B cell (primary cell): ENCODE results near the gene SPECC1L. TPM values are rescaled to one million over a fixed set of nuclear protein-coding genes. Genes with fewer than 3 reads are reported as not detected.

Experiments used
- ATAC-seq: fragments of 200-7000 bp; cut with Tn5 transposase; one replicate; pipeline ENCODE4 v1.10.0; 2021; ENCODE audit warnings: low read depth, mild to moderate bottlenecking, moderate number of reproducible peaks, moderate library complexity
- CTCF ChIA-PET: fragments of 350-600 bp; sonication (Branson Sonifier 250); formaldehyde crosslinking; loops from one replicate; lab custom pipeline; 2021; ENCODE audit warnings: antibody characterized with exemption, inconsistent platforms; lab: Charles Lee
- POLR2A ChIA-PET: fragments of 350-600 bp; sonication (Branson Sonifier 250); formaldehyde crosslinking; loops from one replicate; lab custom pipeline; 2021; ENCODE audit warnings: antibody characterized with exemption; lab: Charles Lee
- DNase-seq: peaks from one replicate; pipeline ENCODE4 v3.0.0; 2013
- H2AFZ ChIP-seq: 2 replicates; pipeline ENCODE4 v1.6.1; 2012; ENCODE audit warnings: mild to moderate bottlenecking, low read depth, low read length; ENCODE audit not compliant: insufficient read depth, poor library complexity, severe bottlenecking
- H3K27ac ChIP-seq, 2 donors: 1 replicate in 1 of 2; 2 replicates in 1 of 2; pipeline ENCODE4 v1.5.1; 2012 to 2013; ENCODE audit warnings: low read length in 2 of 2, mild to moderate bottlenecking in 2 of 2, moderate library complexity in 1 of 2
- H3K27me3 ChIP-seq, 4 experiments: fragments of 200-600 bp in 1 of 4; sonication (generic) in 1 of 4; replicated peaks in 1 of 4; 1 replicate in 2 of 4; 2 replicates in 2 of 4; pipeline versions ENCODE4 v1.6.1 to v1.7.0; 2013 to 2016; ENCODE audit warnings: low read length in 3 of 4, mild to moderate bottlenecking in 2 of 4, mixed read lengths in 1 of 4, moderate library complexity in 1 of 4; ENCODE audit not compliant: insufficient read depth in 4 of 4, control insufficient read depth in 3 of 4; ENCODE audit errors: control extremely low read depth in 1 of 4
- H3K36me3 ChIP-seq, 2 experiments: replicated peaks in 1 of 2; 1 replicate in 1 of 2; 2 replicates in 1 of 2; pipeline versions ENCODE4 v1.6.1 to v1.7.1; 2013; ENCODE audit warnings: low read length in 1 of 2; ENCODE audit not compliant: insufficient read depth in 2 of 2, control insufficient read depth in 1 of 2; ENCODE audit errors: control extremely low read depth in 1 of 2, extremely low read depth in 1 of 2
- H3K4me1 ChIP-seq, 2 donors: fragments of 200-600 bp in 1 of 2; sonication (generic) in 1 of 2; 1 replicate in 1 of 2; 2 replicates in 1 of 2; pipeline versions ENCODE4 v1.5.1 to v1.6.1; 2013 to 2017; ENCODE audit warnings: low read length in 2 of 2; ENCODE audit not compliant: control insufficient read depth in 2 of 2, insufficient read depth in 2 of 2
- H3K4me2 ChIP-seq: replicated peaks from 2 replicates; pipeline ENCODE3; 2012; ENCODE audit warnings: mild to moderate bottlenecking, low read depth, low read length; ENCODE audit not compliant: poor library complexity, severe bottlenecking
- H3K4me3 ChIP-seq, 5 experiments: fragments of 200-600 bp in 1 of 5; sonication (generic) in 1 of 5; 1 replicate in 3 of 5; 2 replicates in 2 of 5; pipeline versions ENCODE4 v1.5.1 to v1.7.0; 2011 to 2016; ENCODE audit warnings: low read length in 4 of 5, mild to moderate bottlenecking in 4 of 5, low read depth in 2 of 5, control low read depth in 1 of 5, moderate library complexity in 1 of 5; ENCODE audit not compliant: insufficient read depth in 1 of 5; ENCODE audit errors: control extremely low read depth in 1 of 5, extremely low read depth in 1 of 5
- H3K79me2 ChIP-seq: fragments of 200-600 bp; sonication (generic); one replicate; pipeline ENCODE4 v1.6.0; 2016; ENCODE audit warnings: low read length; ENCODE audit not compliant: control insufficient read depth, insufficient read depth
- H3K9ac ChIP-seq: fragments of 200-600 bp; sonication (generic); 2 replicates; pipeline ENCODE4 v1.6.1; 2017; ENCODE audit warnings: mild to moderate bottlenecking, low read length, moderate library complexity
- H3K9me3 ChIP-seq, 3 donors: one replicate each; pipeline versions ENCODE4 v1.6.1 to v1.7.1; 2013; ENCODE audit warnings: low read length in 2 of 3; ENCODE audit not compliant: control insufficient read depth in 2 of 3, insufficient read depth in 1 of 3; ENCODE audit errors: control extremely low read depth in 1 of 3
- H4K20me1 ChIP-seq: 2 replicates; pipeline ENCODE4 v1.6.0; 2012; ENCODE audit warnings: mild to moderate bottlenecking, low read length; ENCODE audit not compliant: insufficient read depth, control insufficient read depth, poor library complexity, severe bottlenecking
- H3K27ac Mint-ChIP-seq: one replicate; pipeline ENCODE4 v1.8.0; 2021; ENCODE audit warnings: mixed read lengths
- H3K27me3 Mint-ChIP-seq: one replicate; pipeline ENCODE4 v1.8.0; 2021; ENCODE audit warnings: mixed read lengths
- H3K4me1 Mint-ChIP-seq: one replicate; pipeline ENCODE4 v1.8.0; 2021; ENCODE audit warnings: mixed read lengths
- H3K4me3 Mint-ChIP-seq: one replicate; pipeline ENCODE4 v1.8.0; 2021; ENCODE audit warnings: mixed read lengths
- H3K9me3 Mint-ChIP-seq: one replicate; pipeline ENCODE4 v1.8.0; 2022; ENCODE audit warnings: mixed read lengths; ENCODE audit not compliant: insufficient read depth
- CTCF ChIP-seq: fragments of 200-600 bp; IDR thresholded peaks from one replicate; pipeline ENCODE4 v1.8.0; 2022; ENCODE audit warnings: antibody characterized with exemption, mild to moderate bottlenecking
- EZH2 ChIP-seq: IDR thresholded peaks from 2 replicates; pipeline ENCODE4 v1.6.1; 2012; ENCODE audit warnings: borderline replicate concordance, low read depth, mild to moderate bottlenecking, moderate library complexity, low read length; ENCODE audit not compliant: insufficient read depth, poor library complexity, severe bottlenecking
- WGBS: methylation state at CpG from one replicate; pipeline ENCODE4 v1.1.5; 2013; ENCODE audit warnings: missing lambda C conversion rate; ENCODE audit not compliant: insufficient coverage; 5-methylcytosine and 5-hydroxymethylcytosine counted together
- intact Hi-C: fragments of 100-400 bp; cut with micrococcal nuclease; formaldehyde crosslinking; loops from one replicate; pipeline ENCODE4 v1.10.0; 2022
- polyA plus RNA-seq: library from polyadenylated mRNA; depleted of rRNA; stranded (reverse); fragments of >200 nt; gene quantifications from 2 replicates; pipeline ENCODE4 v1.2.3, GENCODE V29; 2012
- total RNA-seq, 2 donors: library from RNA; stranded (reverse); fragments of 120-200 nt in 1 of 2; gene quantifications; 1 replicate in 1 of 2; 2 replicates in 1 of 2; pipeline versions ENCODE4 v1.2.3 to v1.2.4, GENCODE V29; 2013 to 2022

SPECC1L gene
- total and polyA plus RNA-seq, 2 donors (not counting 1 experiment from before 2014, with no cell fraction given): 14.4 to 85.3 TPM

GRCh38 chr22:24230911-24231656 is 39.5 kb upstream of the SPECC1L start:
- H3K27me3 ChIP-seq: no peaks in the 10 kb centered on the region
- no peak overlapping the region for H3K4me3 ChIP-seq
- H2AFZ ChIP-seq: no peak overlapping the region
- Mint-ChIP-seq H3K4me1 (peaks cover 1% of the 10 kb centered on the region), H3K9me3 (no peaks in the 10 kb centered on the region), H3K4me3 (no peak overlapping the region), H3K27ac (no peak overlapping the region), H3K27me3 (no peaks in the 10 kb centered on the region)
- H3K27ac ChIP-seq: no peak overlapping the region
- H4K20me1 ChIP-seq: no peaks in the 10 kb centered on the region
- TF ChIP-seq EZH2 (no peak), CTCF (peak; percentile 63)
- intact Hi-C loops: no loop called here
- H3K9ac ChIP-seq: no peak overlapping the region
- ChIA-PET POLR2A (no interaction called here), CTCF (interaction anchor here (0.7 to 1.8 kb wide), 13 partner anchors 9 to 246 kb away, joined by 3 to 15 read pairs (median 4); no protein-coding TSS in a partner anchor)
- no peaks in the 10 kb centered on the region for H3K9me3 ChIP-seq
- no peaks in the 10 kb centered on the region for H3K79me2 ChIP-seq
- H3K4me1 ChIP-seq: no peaks in the 10 kb centered on the region
- H3K36me3 ChIP-seq: no peaks in the 10 kb centered on the region
- no peak overlapping the region for H3K4me2 ChIP-seq
- ATAC-seq (peak; percentile 74), DNase-seq (peak; percentile 65)
- 71% methylated on average over 13 of the region's 18 CpGs for WGBS

DNA sequence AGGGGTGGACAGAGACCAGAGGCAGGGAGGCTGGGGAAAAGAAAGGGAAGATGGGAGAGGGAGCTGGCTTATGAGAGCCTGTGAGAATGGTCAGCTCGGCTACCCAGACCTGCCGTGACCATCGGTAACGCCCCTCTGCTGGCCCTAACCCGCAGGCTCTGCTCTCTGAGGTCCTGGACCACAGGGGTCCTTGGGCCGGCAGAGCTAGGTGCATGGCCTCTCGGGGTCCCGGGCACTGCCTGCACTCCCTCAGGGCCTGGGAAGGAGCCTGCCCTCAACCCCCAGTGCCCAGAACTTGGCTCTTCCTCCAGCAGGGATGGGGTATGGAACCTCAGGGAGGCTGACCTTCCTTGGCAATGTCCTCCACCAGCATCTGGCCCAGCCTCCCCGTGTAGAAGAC is 38.9 kb upstream of the SPECC1L start:
- no peak overlapping the region for H3K27ac ChIP-seq
- ChIA-PET POLR2A (no interaction called here), CTCF (interaction anchor here (0.8 to 1.8 kb wide), 4 partner anchors 9 to 157 kb away, joined by 3 to 11 read pairs (median 4); no protein-coding TSS in a partner anchor)
- H3K27ac Mint-ChIP-seq: no peak overlapping the region
- no peak for DNase-seq
- no peak overlapping the region for H3K4me3 ChIP-seq
- H3K36me3 ChIP-seq: no peaks in the 10 kb centered on the region
- no peak for ATAC-seq
- H3K79me2 ChIP-seq: no peaks in the 10 kb centered on the region
- H3K9ac ChIP-seq: no peak overlapping the region
- TF ChIP-seq CTCF: no peak
- no peak for TF ChIP-seq EZH2
- 93% methylated on average over 9 of the region's 9 CpGs for WGBS
- no peak overlapping the region for H3K4me2 ChIP-seq
- H3K9me3 Mint-ChIP-seq: no peaks in the 10 kb centered on the region
- H4K20me1 ChIP-seq: no peaks in the 10 kb centered on the region
- H2AFZ ChIP-seq: no peak overlapping the region
- no peaks in the 10 kb centered on the region for H3K9me3 ChIP-seq
- H3K4me1 Mint-ChIP-seq: peaks cover 1% of the 10 kb centered on the region
- intact Hi-C loops: no loop called here
- no peak overlapping the region for H3K4me3 Mint-ChIP-seq
- H3K27me3 Mint-ChIP-seq: no peaks in the 10 kb centered on the region
- H3K27me3 ChIP-seq: no peaks in the 10 kb centered on the region
- H3K4me1 ChIP-seq: no peaks in the 10 kb centered on the region
